Brain pericyte (primary cell): ENCODE data around the gene LDLRAD3.

Source experiments
- DNase-seq: peaks from one replicate; pipeline ENCODE4 v3.0.0-alpha.2; 2012; ENCODE audit warnings: low read depth, low spot score

The LDLRAD3 gene

DNA sequence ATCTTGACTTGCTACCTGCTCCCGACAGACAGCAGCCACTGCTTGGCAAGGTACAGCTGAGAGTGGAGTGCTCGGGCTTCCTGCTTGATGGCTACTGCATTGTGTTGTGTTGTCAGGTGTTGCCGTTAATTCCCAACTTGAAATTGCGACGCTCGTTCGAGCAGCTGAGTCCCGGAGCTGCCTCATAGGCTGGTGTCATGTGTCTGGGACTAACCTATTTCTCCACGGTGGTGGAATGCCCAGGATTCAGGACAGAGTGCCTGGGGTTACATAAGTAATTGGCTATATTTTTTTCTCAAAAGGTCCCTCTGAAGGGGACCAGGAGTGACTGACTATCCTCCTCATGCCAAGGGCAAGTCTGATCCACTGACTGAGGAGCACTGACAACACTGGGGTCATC, 326.8 kb downstream of the LDLRAD3 start:
- DNase-seq, result no peak

DNA sequence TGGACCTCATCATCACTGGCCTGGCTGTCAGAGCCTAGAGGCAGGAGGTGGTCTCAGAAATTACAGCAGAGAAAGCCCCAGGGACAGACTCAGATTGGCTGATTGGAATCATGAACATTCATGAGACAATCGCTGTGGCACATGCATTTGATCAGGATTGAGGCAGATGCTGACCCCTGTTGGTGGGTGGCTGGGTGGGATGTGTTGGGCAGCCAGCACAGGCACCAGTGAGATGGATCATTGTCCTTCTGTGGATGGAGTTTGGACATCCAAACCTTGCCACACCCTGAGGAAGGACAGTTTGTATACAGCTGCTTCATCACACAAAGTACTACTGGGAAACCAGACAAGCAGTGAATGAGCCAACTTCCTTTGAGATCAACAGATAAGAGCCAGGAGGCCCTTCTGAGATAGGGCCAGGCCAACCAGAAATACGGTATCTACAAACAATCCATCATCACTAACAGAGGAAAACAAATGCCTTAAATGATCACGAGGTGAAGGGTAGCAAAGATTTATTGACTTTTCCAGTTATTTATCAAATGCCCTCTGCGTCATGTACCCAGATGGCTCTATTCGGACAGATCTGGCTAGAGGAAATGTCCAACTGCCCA, 328.0 kb downstream of the LDLRAD3 start:
- no peak for DNase-seq

DNA sequence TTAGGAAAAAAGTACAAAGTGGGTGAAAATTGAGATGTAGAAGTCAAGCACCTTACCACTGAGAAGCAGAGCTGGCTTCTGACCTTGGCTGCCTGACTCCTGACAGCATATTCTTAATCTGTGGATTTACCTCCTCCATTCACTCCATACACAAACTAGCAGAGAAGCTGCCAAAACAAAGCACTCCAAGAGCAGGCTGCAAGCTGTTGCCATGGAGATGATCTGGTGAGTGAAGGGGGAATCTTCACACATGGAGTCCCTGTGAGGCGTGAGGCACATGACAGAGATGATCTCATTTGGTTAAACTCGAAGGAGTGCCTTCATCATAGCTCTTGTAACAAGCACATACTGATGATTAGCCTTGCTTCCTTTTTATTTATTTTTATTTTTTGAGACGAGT, 329.2 kb downstream of the LDLRAD3 start:
- DNase-seq, result no peak

DNA sequence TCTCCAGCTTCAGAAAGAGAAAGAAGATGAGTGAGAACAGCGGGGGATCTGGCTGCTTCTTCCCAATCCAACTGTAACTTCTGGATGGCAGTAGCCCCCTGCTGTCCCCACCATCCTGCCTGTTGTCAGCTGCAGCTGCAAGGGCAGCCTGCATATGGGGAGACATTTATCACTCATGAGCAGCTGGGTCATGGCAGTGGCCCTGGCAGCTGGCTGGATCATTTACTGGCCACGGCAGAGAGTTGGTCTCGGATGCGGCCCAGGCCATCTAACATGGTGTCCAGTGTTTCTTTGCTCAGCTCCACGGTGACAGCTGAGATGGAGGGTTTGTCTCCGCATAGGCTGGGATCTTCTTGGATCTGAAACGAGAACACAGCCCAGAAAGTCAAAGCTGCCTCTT, 330.6 kb downstream of the LDLRAD3 start:
- no peak for DNase-seq

DNA sequence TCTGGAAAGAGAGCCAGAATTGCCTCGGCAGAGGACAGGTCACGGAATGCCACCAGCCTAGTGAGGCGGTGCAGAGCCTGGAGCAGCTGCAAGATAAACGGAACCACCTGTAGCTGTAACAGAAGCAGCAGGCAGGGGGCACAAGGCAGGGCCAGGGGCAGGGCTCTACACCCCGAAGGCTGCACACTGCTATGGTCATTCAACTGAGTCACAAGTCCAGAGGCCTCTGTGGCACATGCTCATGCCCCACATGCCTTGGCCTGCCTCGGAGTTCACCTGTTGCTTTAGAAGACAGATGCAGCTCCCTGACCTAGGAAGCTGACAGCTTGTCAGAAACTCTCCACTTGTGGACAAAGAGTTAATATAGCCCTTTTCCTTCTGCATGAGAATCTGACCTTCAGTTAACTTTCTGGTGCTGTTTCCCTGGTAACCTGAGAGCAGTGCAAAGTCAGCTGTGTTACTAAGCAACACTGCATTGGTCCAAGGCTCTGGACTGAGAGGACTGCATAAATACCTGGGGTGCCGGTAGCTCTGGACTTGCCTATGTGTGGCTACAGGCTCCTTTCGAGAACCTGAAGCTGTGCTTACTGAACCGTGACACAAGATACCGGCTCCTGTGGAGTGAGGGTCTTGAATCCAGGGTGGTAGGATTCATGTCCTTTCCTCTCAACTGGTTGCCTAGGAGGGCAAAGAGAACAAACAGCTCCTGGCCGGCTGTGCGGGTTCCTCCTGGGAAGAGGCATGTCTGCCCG, 334.8 kb downstream of the LDLRAD3 start:
- no peak for DNase-seq

DNA sequence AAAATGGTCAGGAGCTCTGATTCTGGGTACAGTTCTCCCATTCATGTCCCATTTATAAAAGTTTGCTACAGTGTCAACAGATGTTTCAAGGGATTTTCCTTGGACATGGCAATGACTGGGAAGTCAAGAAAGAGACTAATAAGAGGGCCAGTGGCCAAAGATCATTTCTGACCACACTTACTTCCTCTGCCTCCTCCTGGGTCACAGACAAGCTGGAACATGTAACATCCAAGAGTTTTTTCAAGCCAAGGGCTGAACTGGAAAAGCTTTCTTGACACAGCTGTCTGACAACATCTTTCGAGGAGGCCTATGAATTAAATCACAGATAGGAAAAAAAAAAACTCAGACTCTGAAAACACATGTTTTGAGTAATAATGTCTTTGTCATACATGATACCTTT, 336.7 kb downstream of the LDLRAD3 start:
- no peak for DNase-seq
